Epithelial cell of proximal tubule (primary cell): ENCODE measurements around the gene CD226. TPM values are rescaled to one million over a fixed set of nuclear protein-coding genes. Genes with fewer than 3 reads are reported as not detected.

Source experiments
- DNase-seq: peaks from one replicate; pipeline ENCODE4 v3.0.0-alpha.2; 2011; ENCODE audit warnings: low read depth
- H3K4me3 ChIP-seq: 2 replicates; pipeline ENCODE4 v1.5.1; 2011; ENCODE audit warnings: low read depth, mild to moderate bottlenecking, low read length
- CTCF ChIP-seq: conservative IDR thresholded peaks from 2 replicates; pipeline ENCODE4 v1.5.1; 2012; ENCODE audit warnings: low read depth, mild to moderate bottlenecking, low read length
- total RNA-seq: library from RNA; depleted of rRNA; stranded (reverse); fragments of >200 nt; gene quantifications from 2 replicates; pipeline ENCODE4 v1.2.3, GENCODE V29; 2015

The CD226 gene
- 0.12 and 1.9 TPM in 2 replicates for total RNA-seq

GRCh38 chr18:69947361-69948133, at the start of gene CD226:
Gene CD226, minus strand, starts transcription at chr18:69947873. Its CDS starts 467 bp downstream, at chr18:69947406.
- TF ChIP-seq CTCF, result no peak
- DNase-seq, result no peak
- H3K4me3 ChIP-seq, result no peak within 1 kb of the TSS

- no peak overlapping the region for H3K4me3 ChIP-seq
- no peak for TF ChIP-seq CTCF
- no peak for DNase-seq
Observed at GRCh38 chr18:69996951-69997798, 49.5 kb upstream of the CD226 start.

GRCh38 chr18:69996417-69996816, 48.7 kb upstream of the CD226 start:
- H3K4me3 ChIP-seq, result no peak overlapping the region
- no peak for DNase-seq
- no peak for TF ChIP-seq CTCF

- no peak for DNase-seq
- H3K4me3 ChIP-seq, result no peak overlapping the region
- no peak for TF ChIP-seq CTCF
Observed at GRCh38 chr18:69995774-69996173, 48.1 kb upstream of the CD226 start.

- no peak for TF ChIP-seq CTCF
- DNase-seq, result peak; percentile 35
- no peak overlapping the region for H3K4me3 ChIP-seq
Observed at GRCh38 chr18:69992776-69993175, 45.1 kb upstream of the CD226 start.

GRCh38 chr18:69987870-69988269, 40.2 kb upstream of the CD226 start:
- TF ChIP-seq CTCF, result no peak
- DNase-seq, result no peak
- H3K4me3 ChIP-seq, result no peak overlapping the region
